Skeletal muscle satellite cell (primary cell): ENCODE measurements around the gene DMRTA2. TPM values are rescaled to one million over a fixed set of nuclear protein-coding genes. Genes with fewer than 3 reads are reported as not detected.

Experiments
- H3K27me3 ChIP-seq: 2 replicates; pipeline ENCODE4 v1.7.0; 2013; ENCODE audit warnings: low read length; ENCODE audit not compliant: control insufficient read depth, insufficient read depth
- H3K36me3 ChIP-seq: 2 replicates; pipeline ENCODE4 v1.7.0; 2013; ENCODE audit warnings: mild to moderate bottlenecking, control low read depth, low read length; ENCODE audit not compliant: insufficient read depth
- H3K4me1 ChIP-seq: 2 replicates; pipeline ENCODE4 v1.7.0; 2013; ENCODE audit warnings: low read length; ENCODE audit not compliant: control insufficient read depth, insufficient read depth
- H3K4me2 ChIP-seq: 2 replicates; pipeline ENCODE4 v1.7.0; 2013; ENCODE audit warnings: mild to moderate bottlenecking, low read length
- H3K4me3 ChIP-seq: 2 replicates; pipeline ENCODE4 v1.7.0; 2013; ENCODE audit warnings: low read length
- H3K9ac ChIP-seq: 2 replicates; pipeline ENCODE4 v1.7.0; 2013; ENCODE audit warnings: mild to moderate bottlenecking, low read depth, low read length, moderate library complexity
- H3K9me3 ChIP-seq: replicated peaks from 2 replicates; pipeline ENCODE4 v1.7.0; 2013; ENCODE audit warnings: mild to moderate bottlenecking, control low read depth, low read length
- total RNA-seq: library from RNA; depleted of rRNA; stranded (reverse); fragments of >200 nt; gene quantifications from 2 replicates; pipeline ENCODE4 v1.2.3, GENCODE V29; 2012; rRNA removed

The DMRTA2 gene
- total RNA-seq = under 0.01 TPM in 1 of 2 replicates, not detected in the other

GRCh38 chr1:50422946-50423669 lies at the start of gene DMRTA2:
TSS of gene DMRTA2 (minus strand) at chr1:50423443. CDS start at chr1:50421536, 1,907 bp downstream.
- peaks cover 21% of the 10 kb centered on the region for H3K4me1 ChIP-seq
- no peaks in the 10 kb centered on the region for H3K9me3 ChIP-seq
- H3K36me3 ChIP-seq = no peaks in the 10 kb centered on the region
- H3K27me3 ChIP-seq = peaks cover 98% of the 10 kb centered on the region
- no peak within 1 kb of the TSS for H3K9ac ChIP-seq
- H3K4me3 ChIP-seq = peak within 1 kb of the TSS; percentile 67
- peak within 1 kb of the TSS; percentile 80 for H3K4me2 ChIP-seq

DNA sequence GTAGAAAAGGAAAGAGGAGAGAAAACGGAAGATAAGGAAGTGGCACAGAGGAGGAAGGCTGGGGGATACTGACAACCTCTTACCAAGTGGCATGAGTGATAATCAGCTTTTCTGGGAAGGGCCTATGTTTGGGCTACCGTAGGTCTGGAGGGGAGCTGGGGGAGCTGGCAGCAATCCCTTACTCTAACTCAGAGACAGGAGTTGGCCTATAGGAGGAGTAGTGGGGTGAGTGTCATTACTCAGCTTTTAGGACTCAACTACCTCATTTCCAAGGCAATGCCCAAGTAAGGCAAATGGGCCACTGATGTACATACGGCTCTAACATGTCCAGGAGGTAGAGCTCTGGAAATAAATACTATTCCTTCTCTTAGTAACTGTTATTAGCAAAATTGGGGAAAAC lies 48.7 kb upstream of the DMRTA2 start:
- no peak overlapping the region for H3K4me2 ChIP-seq
- H3K4me1 ChIP-seq = peaks cover 3% of the 10 kb centered on the region
- no peaks in the 10 kb centered on the region for H3K9me3 ChIP-seq
- no peak overlapping the region for H3K9ac ChIP-seq
- H3K27me3 ChIP-seq = no peaks in the 10 kb centered on the region
- H3K4me3 ChIP-seq = no peak overlapping the region
- no peaks in the 10 kb centered on the region for H3K36me3 ChIP-seq

GRCh38 chr1:50462964-50463363 lies 39.7 kb upstream of the DMRTA2 start:
- H3K27me3 ChIP-seq = no peaks in the 10 kb centered on the region
- H3K36me3 ChIP-seq = no peaks in the 10 kb centered on the region
- H3K4me2 ChIP-seq = no peak overlapping the region
- no peaks in the 10 kb centered on the region for H3K9me3 ChIP-seq
- H3K9ac ChIP-seq = no peak overlapping the region
- H3K4me1 ChIP-seq = no peaks in the 10 kb centered on the region
- H3K4me3 ChIP-seq = no peak overlapping the region

GRCh38 chr1:50458507-50458906 lies 35.3 kb upstream of the DMRTA2 start:
- Histone ChIP-seq H3K4me1 (no peaks in the 10 kb centered on the region), H3K4me2 (no peak overlapping the region), H3K36me3 (no peaks in the 10 kb centered on the region), H3K9ac (no peak overlapping the region), H3K27me3 (no peaks in the 10 kb centered on the region), H3K4me3 (no peak overlapping the region), H3K9me3 (no peaks in the 10 kb centered on the region)

GRCh38 chr1:50454911-50455310 lies 31.7 kb upstream of the DMRTA2 start:
- Histone ChIP-seq H3K4me2 (no peak overlapping the region), H3K36me3 (no peaks in the 10 kb centered on the region), H3K27me3 (no peaks in the 10 kb centered on the region), H3K4me3 (no peak overlapping the region), H3K4me1 (no peaks in the 10 kb centered on the region), H3K9me3 (no peaks in the 10 kb centered on the region), H3K9ac (no peak overlapping the region)

DNA sequence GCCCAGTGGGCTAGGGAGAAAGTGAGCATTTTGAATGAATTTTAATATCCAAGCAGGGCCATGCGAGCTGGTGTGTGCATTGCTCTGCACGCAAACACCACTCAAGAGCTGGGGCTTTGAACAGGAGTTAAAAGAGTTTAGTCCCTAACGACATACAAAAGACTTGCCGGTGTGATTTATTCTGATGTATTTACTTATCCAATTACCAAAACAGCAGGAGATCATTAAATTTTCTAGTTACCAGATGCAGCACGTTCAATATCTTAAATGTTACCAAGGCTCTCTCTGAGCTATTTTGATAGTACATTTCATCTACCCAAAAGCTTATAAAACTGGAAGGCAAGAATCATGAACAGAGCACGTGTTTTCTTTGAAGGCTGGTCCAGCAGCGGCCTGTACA lies 30.0 kb upstream of the DMRTA2 start:
- Histone ChIP-seq H3K36me3 (no peaks in the 10 kb centered on the region), H3K4me3 (no peak overlapping the region), H3K9me3 (no peaks in the 10 kb centered on the region), H3K4me1 (no peaks in the 10 kb centered on the region), H3K9ac (no peak overlapping the region), H3K27me3 (no peaks in the 10 kb centered on the region), H3K4me2 (no peak overlapping the region)

GRCh38 chr1:50452700-50453099 lies 29.5 kb upstream of the DMRTA2 start:
- H3K4me1 ChIP-seq = no peaks in the 10 kb centered on the region
- H3K4me3 ChIP-seq = no peak overlapping the region
- H3K9me3 ChIP-seq = no peaks in the 10 kb centered on the region
- H3K36me3 ChIP-seq = no peaks in the 10 kb centered on the region
- no peak overlapping the region for H3K4me2 ChIP-seq
- no peak overlapping the region for H3K9ac ChIP-seq
- H3K27me3 ChIP-seq = no peaks in the 10 kb centered on the region

- no peak overlapping the region for H3K4me3 ChIP-seq
These were observed 27.8 kb upstream of the DMRTA2 start for GRCh38 chr1:50450861-50451653.

GRCh38 chr1:50447961-50448360 lies 24.7 kb upstream of the DMRTA2 start:
- Histone ChIP-seq H3K4me3 (no peak overlapping the region), H3K9ac (no peak overlapping the region), H3K4me2 (no peak overlapping the region), H3K27me3 (no peaks in the 10 kb centered on the region), H3K36me3 (no peaks in the 10 kb centered on the region), H3K4me1 (no peaks in the 10 kb centered on the region), H3K9me3 (no peaks in the 10 kb centered on the region)

More at GRCh38 chr1:50450861-50451653, 27.8 kb upstream of the DMRTA2 start:
- Histone ChIP-seq H3K9me3 (no peaks in the 10 kb centered on the region), H3K27me3 (no peaks in the 10 kb centered on the region), H3K4me2 (no peak overlapping the region), H3K4me1 (no peaks in the 10 kb centered on the region), H3K9ac (no peak overlapping the region), H3K36me3 (no peaks in the 10 kb centered on the region)

GRCh38 chr1:50441183-50441582 lies 17.9 kb upstream of the DMRTA2 start:
- peaks cover 10% of the 10 kb centered on the region for H3K36me3 ChIP-seq
- H3K9ac ChIP-seq = no peak overlapping the region

DNA sequence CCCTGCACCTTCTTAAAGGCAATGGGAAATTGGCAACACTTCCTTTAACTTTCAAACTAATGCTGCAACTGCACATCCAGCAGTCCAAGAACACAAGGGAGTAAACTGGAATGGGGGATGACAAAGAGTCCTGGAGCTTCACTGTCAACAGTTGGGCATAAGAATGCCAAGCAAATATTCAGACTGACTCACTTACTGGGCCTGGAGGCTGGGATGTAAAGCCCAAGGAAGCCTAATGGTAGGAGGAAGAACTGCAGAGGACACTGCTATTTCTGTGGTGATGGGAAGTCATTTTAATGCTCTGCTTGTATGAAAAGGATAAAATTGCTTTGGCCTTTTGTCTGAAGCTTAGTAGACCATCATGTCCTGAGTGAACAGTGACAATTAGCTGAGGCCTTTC lies 15.7 kb upstream of the DMRTA2 start:
- H3K9me3 ChIP-seq = no peaks in the 10 kb centered on the region
- H3K9ac ChIP-seq = no peak overlapping the region
- no peak overlapping the region for H3K4me3 ChIP-seq
- peaks cover 10% of the 10 kb centered on the region for H3K36me3 ChIP-seq
- no peaks in the 10 kb centered on the region for H3K27me3 ChIP-seq
- no peaks in the 10 kb centered on the region for H3K4me1 ChIP-seq
- H3K4me2 ChIP-seq = no peak overlapping the region

More at GRCh38 chr1:50441183-50441582, 17.9 kb upstream of the DMRTA2 start:
- no peaks in the 10 kb centered on the region for H3K9me3 ChIP-seq
- H3K4me1 ChIP-seq = no peaks in the 10 kb centered on the region
- no peak overlapping the region for H3K4me3 ChIP-seq
- H3K4me2 ChIP-seq = no peak overlapping the region
- no peaks in the 10 kb centered on the region for H3K27me3 ChIP-seq
